Panc1 (cell line): ENCODE measurements around the gene KIF1A.

Experiments
- CTCF ChIP-seq: fragments of 450-650 bp; IDR thresholded peaks from 2 replicates; pipeline ENCODE4 v1.5.1; 2017; ENCODE audit warnings: mild to moderate bottlenecking
- POLR2AphosphoS5 ChIP-seq: IDR thresholded peaks from 2 replicates; pipeline ENCODE4 v1.6.1; 2012; ENCODE audit warnings: mild to moderate bottlenecking, low read depth, low read length, moderate library complexity
- REST ChIP-seq, 2 experiments: IDR thresholded peaks; 2 replicates each; pipeline ENCODE4 v1.6.1; 2011 to 2012; ENCODE audit warnings: low read depth in 2 of 2, control low read depth in 1 of 2, low read length in 1 of 2, mild to moderate bottlenecking in 1 of 2, moderate library complexity in 1 of 2; ENCODE audit not compliant: insufficient read depth in 1 of 2
- TCF7L2 ChIP-seq: IDR thresholded peaks from 2 replicates; pipeline ENCODE4 v1.6.1; 2011; ENCODE audit warnings: mild to moderate bottlenecking, low read depth, low read length, inconsistent platforms

- no peak for TF ChIP-seq CTCF
- TF ChIP-seq POLR2AphosphoS5, result no peak
- TF ChIP-seq REST (IDR thresholded peaks at IDR 0.05; ENCODE audit: insufficient read depth in 1 of 2, low read depth in 2 of 2, low read length in 1 of 2), result no peak
- TF ChIP-seq TCF7L2, result no peak
Measured at GRCh38 chr2:240814946-240815760, 4.9 kb downstream of the KIF1A start.
